Gastroesophageal sphincter (tissue), 4 donors: Measurements from ENCODE around the gene ZNF697. TPM values are rescaled to one million over a fixed set of nuclear protein-coding genes. Genes with fewer than 3 reads are reported as not detected.

Experiments used
- ATAC-seq: fragments of 150-250 bp; one replicate; pipeline ENCODE4 v1.9.1; 2016; ENCODE audit warnings: mild to moderate bottlenecking, moderate library complexity
- H3K27ac ChIP-seq, 4 donors: fragments of 200-600 bp; sonication (generic) in 3 of 4; 1 replicate in 3 of 4; 2 replicates in 1 of 4; pipeline ENCODE4 v1.5.1; 2016 to 2019
- H3K27me3 ChIP-seq: fragments of 200-600 bp; sonication (generic); one replicate; pipeline ENCODE4 v1.5.1; 2019
- H3K36me3 ChIP-seq, 2 donors: fragments of 200-600 bp; sonication (generic); one replicate each; pipeline ENCODE4 v1.5.1; 2019; ENCODE audit warnings: control low read depth in 1 of 2
- H3K4me1 ChIP-seq, 3 donors: fragments of 200-600 bp; sonication (generic); 1 replicate in 2 of 3; 2 replicates in 1 of 3; pipeline ENCODE4 v1.5.1; 2016 to 2019; ENCODE audit warnings: control low read depth in 2 of 3
- H3K4me3 ChIP-seq, 2 donors: fragments of 200-600 bp; sonication (generic); one replicate each; pipeline ENCODE4 v1.5.1; 2019; ENCODE audit warnings: mild to moderate bottlenecking in 1 of 2, moderate library complexity in 1 of 2
- H3K9me3 ChIP-seq, 3 donors: fragments of 200-600 bp; sonication (generic); one replicate each; pipeline ENCODE4 v1.5.1; 2017 to 2019; ENCODE audit warnings: control low read depth in 2 of 3
- EP300 ChIP-seq: sonication (generic); formaldehyde crosslinking; IDR thresholded peaks from one replicate; pipeline ENCODE4 v1.6.1; 2017; ENCODE audit warnings: antibody characterized with exemption, mild to moderate bottlenecking
- POLR2A ChIP-seq, 2 donors: fragments of 450-650 bp; IDR thresholded peaks; one replicate each; pipeline ENCODE4 v1.6.1; 2017; ENCODE audit warnings: antibody characterized with exemption in 2 of 2, mild to moderate bottlenecking in 2 of 2, moderate library complexity in 1 of 2
- POLR2AphosphoS5 ChIP-seq: sonication (generic); formaldehyde crosslinking; IDR thresholded peaks from one replicate; pipeline ENCODE4 v1.6.1; 2017; ENCODE audit warnings: antibody characterized with exemption
- WGBS, 2 donors: methylation state at CpG; one replicate each; pipeline ENCODE4 v1.1.5; 2018; ENCODE audit warnings: low coverage in 1 of 2; 5-methylcytosine and 5-hydroxymethylcytosine counted together
- total RNA-seq, 4 donors: library from RNA; depleted of rRNA; stranded (reverse); fragments of >200 nt; gene quantifications; one replicate each; pipeline ENCODE4 v1.1.0, GENCODE V29; 2016
- TF ChIP-seq, protein P1 (sequence below), 4 experiments: fragments of 200-600 bp in 2 of 4; fragments of 450-650 bp in 2 of 4; sonication (generic) in 1 of 4; IDR thresholded peaks; one replicate each; pipeline ENCODE4 v1.5.1; 2017 to 2019; ENCODE audit warnings: antibody characterized with exemption in 4 of 4, mild to moderate bottlenecking in 2 of 4, moderate library complexity in 2 of 4

ZNF697 gene
- total RNA-seq, 4 donors from 2014 or later = 2.6 to 5.6 (median 4.6) TPM

DNA sequence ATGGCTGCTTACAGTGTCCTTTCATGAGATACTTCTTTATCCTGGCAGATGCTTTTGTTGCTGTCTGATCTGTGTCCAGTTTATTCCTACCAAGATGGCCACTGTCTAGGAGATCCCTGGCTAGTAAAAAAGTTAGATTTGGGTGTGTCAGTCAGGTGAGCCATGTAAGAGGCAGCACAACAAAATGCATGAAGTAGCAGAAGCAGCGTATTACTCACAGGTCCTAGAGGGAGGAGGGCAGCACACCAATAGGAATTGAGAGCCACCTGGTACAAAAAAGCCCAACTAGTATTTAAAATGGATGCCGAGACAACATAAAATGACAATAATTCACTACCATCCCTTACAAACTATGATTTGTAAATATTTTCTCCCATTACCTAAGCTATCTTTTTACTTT is 22.8 kb upstream of the ZNF697 start:
- Histone ChIP-seq H3K9me3 (no peaks in the 10 kb centered on the region), H3K4me1 (peaks cover 0 to 8% (median 0%) of the 10 kb centered on the region in 3 donors), H3K27me3 (no peaks in the 10 kb centered on the region), H3K27ac (no peak overlapping the region), H3K4me3 (no peak overlapping the region), H3K36me3 (no peaks in the 10 kb centered on the region)
- no peak for ATAC-seq
- TF ChIP-seq POLR2A (IDR thresholded peaks at IDR 0.05) (no peak), EP300 (no peak), POLR2AphosphoS5 (no peak)
- TF ChIP-seq, protein P1, sequence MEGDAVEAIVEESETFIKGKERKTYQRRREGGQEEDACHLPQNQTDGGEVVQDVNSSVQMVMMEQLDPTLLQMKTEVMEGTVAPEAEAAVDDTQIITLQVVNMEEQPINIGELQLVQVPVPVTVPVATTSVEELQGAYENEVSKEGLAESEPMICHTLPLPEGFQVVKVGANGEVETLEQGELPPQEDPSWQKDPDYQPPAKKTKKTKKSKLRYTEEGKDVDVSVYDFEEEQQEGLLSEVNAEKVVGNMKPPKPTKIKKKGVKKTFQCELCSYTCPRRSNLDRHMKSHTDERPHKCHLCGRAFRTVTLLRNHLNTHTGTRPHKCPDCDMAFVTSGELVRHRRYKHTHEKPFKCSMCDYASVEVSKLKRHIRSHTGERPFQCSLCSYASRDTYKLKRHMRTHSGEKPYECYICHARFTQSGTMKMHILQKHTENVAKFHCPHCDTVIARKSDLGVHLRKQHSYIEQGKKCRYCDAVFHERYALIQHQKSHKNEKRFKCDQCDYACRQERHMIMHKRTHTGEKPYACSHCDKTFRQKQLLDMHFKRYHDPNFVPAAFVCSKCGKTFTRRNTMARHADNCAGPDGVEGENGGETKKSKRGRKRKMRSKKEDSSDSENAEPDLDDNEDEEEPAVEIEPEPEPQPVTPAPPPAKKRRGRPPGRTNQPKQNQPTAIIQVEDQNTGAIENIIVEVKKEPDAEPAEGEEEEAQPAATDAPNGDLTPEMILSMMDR (IDR thresholded peaks at IDR 0.05) = no peak
- 94 to 100% methylated on average over 1 to 2 of the region's 2 CpGs for WGBS, 2 donors

DNA sequence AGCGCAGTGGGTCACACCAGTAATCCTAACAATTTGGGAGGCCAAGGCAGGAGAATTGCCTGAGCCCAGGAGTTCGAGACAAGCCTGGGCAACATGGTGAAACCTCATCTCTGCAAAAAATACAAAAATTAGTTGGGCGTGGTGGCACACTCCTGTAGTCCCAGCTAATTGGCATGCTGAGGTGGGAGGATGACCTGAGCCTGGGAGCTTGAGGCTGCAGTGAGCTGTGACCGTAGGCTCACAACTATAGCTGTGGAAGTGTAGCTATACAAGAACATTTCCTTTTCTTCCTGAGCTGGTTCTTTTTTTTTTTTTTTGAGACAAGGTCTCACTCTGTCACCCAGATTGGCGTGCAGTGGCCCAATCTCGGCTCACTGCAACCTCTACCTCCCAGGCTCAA is 19.1 kb upstream of the ZNF697 start:
- H3K9me3 ChIP-seq = no peaks in the 10 kb centered on the region
- H3K27me3 ChIP-seq = no peaks in the 10 kb centered on the region
- TF ChIP-seq POLR2AphosphoS5 (no peak), POLR2A (IDR thresholded peaks at IDR 0.05) (no peak), EP300 (no peak)
- TF ChIP-seq, protein P1 (IDR thresholded peaks at IDR 0.05) = no peak
- no peak overlapping the region for H3K27ac ChIP-seq
- 94 to 100% methylated on average over 3 to 4 of the region's 6 CpGs for WGBS, 2 donors
- H3K4me3 ChIP-seq = no peak overlapping the region
- no peak for ATAC-seq
- H3K36me3 ChIP-seq = no peaks in the 10 kb centered on the region
- no peaks in the 10 kb centered on the region for H3K4me1 ChIP-seq

DNA sequence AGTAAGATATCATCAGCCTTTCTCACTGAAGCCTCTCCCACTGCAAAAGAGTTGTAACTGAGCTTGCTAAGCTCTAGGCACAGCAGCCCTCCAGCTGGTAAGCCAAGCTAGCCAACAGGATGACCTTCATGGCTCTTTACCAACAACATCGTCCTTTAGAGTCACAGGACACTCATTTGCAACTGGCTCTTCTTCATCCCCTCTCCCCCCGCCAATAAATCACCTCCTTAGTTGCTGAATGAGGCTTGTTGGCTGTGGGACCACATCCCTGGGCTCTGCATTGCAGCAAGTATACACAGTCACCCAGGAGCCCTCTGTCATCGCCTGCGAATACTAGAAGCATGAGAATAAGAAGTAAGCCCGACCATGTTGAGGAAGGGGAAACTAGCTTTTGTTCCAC is 16.0 kb upstream of the ZNF697 start:
- 56% methylated on average over 3 of the region's 5 CpGs; no CpG with 5 or more reads in 1 of the 2 donors for WGBS, 2 donors
- no peak overlapping the region for H3K27ac ChIP-seq
- no peak for ATAC-seq
- no peaks in the 10 kb centered on the region for H3K27me3 ChIP-seq
- H3K36me3 ChIP-seq = no peaks in the 10 kb centered on the region
- no peaks in the 10 kb centered on the region for H3K9me3 ChIP-seq
- TF ChIP-seq POLR2AphosphoS5 (no peak), EP300 (no peak), POLR2A (IDR thresholded peaks at IDR 0.05) (no peak)
- TF ChIP-seq, protein P1 (IDR thresholded peaks at IDR 0.05) = no peak
- no peak overlapping the region for H3K4me3 ChIP-seq
- no peaks in the 10 kb centered on the region for H3K4me1 ChIP-seq

DNA sequence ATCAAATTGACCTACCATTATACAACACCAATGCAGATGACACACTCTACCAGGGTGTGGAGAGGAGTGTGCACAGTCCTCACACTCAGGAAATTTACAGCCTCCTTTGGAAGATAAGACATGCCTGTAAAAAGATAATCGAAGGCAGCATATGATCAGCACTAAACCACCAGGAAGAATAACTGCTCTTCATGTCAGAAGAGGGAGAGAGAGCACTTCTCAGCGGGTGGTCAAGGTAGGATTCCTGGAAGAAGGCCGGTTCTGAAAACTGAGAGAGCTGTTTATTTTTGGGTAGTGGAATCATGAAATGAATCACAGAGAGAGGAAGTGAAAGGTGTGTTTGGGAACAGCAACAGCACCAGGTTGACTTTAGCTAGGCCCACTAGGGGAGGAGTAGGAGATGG is 14.0 kb upstream of the ZNF697 start:
- Histone ChIP-seq H3K27ac (no peak overlapping the region), H3K4me1 (no peaks in the 10 kb centered on the region), H3K4me3 (no peak overlapping the region), H3K27me3 (no peaks in the 10 kb centered on the region), H3K9me3 (no peaks in the 10 kb centered on the region), H3K36me3 (no peaks in the 10 kb centered on the region)
- TF ChIP-seq POLR2A (IDR thresholded peaks at IDR 0.05) (no peak), EP300 (no peak), POLR2AphosphoS5 (no peak)
- TF ChIP-seq, protein P1 (IDR thresholded peaks at IDR 0.05) = no peak
- ATAC-seq = no peak
- 74 to 75% methylated on average over 3 of the region's 3 CpGs for WGBS, 2 donors

DNA sequence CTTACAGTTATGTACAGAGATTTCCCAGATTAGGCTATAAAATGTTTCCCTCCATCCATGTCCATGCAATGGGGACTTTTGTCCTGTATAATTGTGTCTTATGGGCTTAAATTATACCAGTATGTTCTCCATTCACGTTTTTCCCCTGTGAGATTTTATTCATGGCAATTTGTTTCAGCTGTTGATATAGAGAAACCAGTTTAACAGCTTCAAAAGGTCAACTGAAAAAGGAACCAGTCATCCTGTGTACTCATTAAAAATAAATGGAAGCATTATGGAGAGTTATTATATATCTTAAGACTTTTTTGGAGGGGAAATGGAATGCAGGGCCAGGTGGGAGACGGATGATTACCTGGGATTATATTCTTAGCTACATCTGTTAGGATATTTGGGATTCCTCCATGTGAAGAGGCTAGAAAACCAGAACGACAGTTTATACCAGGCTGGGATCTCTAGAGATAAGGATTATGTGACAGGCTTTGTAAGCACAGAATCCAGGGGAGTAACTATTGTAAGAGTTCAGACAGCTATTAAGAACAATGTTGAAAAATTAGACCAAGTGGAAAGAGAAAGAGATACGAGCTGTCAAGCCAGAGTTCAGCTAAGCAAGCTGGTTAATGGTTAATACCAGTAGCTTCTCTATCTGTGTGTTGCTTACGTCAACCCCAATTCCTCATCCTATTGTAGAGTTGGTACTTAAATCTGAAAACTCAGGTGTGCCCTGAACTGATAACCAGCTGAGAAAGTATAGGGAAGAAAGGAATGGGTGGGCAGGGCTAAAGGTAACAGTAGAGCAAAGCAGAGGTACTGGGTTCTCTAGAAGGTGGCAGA is 12.4 kb upstream of the ZNF697 start:
- TF ChIP-seq POLR2A (IDR thresholded peaks at IDR 0.05) = no peak
- TF ChIP-seq EP300 = no peak
- TF ChIP-seq, protein P1 (IDR thresholded peaks at IDR 0.05) = no peak
- no peak for TF ChIP-seq POLR2AphosphoS5
- no peaks in the 10 kb centered on the region for H3K36me3 ChIP-seq
- H3K4me1 ChIP-seq = no peaks in the 10 kb centered on the region
- H3K9me3 ChIP-seq = no peaks in the 10 kb centered on the region
- H3K27me3 ChIP-seq = peaks cover 6% of the 10 kb centered on the region
- ATAC-seq = no peak
- no peak overlapping the region for H3K27ac ChIP-seq
- no peak overlapping the region for H3K4me3 ChIP-seq
- WGBS, 2 donors = 62 to 77% methylated on average over 4 to 5 of the region's 5 CpGs
